Uterus (tissue), 2 donors: ENCODE data around the gene KCNN3.

Experiments
- POLR2A ChIP-seq, 2 donors: fragments of 450-650 bp; IDR thresholded peaks; one replicate each; pipeline ENCODE4 v1.6.1; 2016; ENCODE audit warnings: antibody characterized with exemption in 2 of 2, mild to moderate bottlenecking in 1 of 2, moderate library complexity in 1 of 2
- TF ChIP-seq, protein P1 (sequence below), 4 experiments: fragments of 200-600 bp in 2 of 4; fragments of 450-650 bp in 2 of 4; sonication (generic) in 2 of 4; IDR thresholded peaks; one replicate each; pipeline ENCODE4 v1.5.1; 2016 to 2019; ENCODE audit warnings: antibody characterized with exemption in 4 of 4, mild to moderate bottlenecking in 2 of 4, moderate library complexity in 1 of 4

DNA sequence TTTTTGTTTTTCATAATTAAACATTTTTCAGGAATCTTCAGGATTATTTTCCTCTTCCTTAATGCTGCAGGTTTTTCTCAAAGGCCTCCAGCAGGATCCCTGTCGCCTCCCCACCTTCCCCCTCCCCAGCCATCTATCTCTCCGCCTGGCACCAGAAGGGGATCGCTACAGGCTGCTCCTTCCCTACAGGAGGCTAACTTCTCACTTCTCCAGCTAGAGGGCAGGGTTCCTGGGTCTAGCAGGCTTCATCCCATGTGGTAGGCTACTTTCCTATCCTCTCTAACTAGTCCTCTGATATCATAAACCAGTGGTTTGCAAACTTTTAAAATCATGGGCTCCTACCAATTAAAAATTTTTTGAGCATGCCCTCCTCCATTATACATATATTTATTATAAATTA is 104.1 kb downstream of the KCNN3 start:
- TF ChIP-seq, protein P1, sequence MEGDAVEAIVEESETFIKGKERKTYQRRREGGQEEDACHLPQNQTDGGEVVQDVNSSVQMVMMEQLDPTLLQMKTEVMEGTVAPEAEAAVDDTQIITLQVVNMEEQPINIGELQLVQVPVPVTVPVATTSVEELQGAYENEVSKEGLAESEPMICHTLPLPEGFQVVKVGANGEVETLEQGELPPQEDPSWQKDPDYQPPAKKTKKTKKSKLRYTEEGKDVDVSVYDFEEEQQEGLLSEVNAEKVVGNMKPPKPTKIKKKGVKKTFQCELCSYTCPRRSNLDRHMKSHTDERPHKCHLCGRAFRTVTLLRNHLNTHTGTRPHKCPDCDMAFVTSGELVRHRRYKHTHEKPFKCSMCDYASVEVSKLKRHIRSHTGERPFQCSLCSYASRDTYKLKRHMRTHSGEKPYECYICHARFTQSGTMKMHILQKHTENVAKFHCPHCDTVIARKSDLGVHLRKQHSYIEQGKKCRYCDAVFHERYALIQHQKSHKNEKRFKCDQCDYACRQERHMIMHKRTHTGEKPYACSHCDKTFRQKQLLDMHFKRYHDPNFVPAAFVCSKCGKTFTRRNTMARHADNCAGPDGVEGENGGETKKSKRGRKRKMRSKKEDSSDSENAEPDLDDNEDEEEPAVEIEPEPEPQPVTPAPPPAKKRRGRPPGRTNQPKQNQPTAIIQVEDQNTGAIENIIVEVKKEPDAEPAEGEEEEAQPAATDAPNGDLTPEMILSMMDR (IDR thresholded peaks at IDR 0.05): peak in 2 of 4 experiments; percentile 6 to 31
- no peak for TF ChIP-seq POLR2A (IDR thresholded peaks at IDR 0.05)
